ENCODE data around the gene ZMPSTE24.
"Not testable (repeated sequence)": the region's sequence is repeated elsewhere in the genome, so short reads cannot be mapped to it uniquely, and the experiment has no call there.

- not testable (repeated sequence) for TF ChIP-seq CTCF, POLR2A (IDR thresholded peaks at IDR 0.05)
Observed at GRCh38 chr1:40221471-40221905, 36.5 kb upstream of the ZMPSTE24 start.

Data from adrenal gland (tissue), 5 donors.